ENCODE measurements around the gene DGKG. TPM values are rescaled to one million over a fixed set of nuclear protein-coding genes. Genes with fewer than 3 reads are reported as not detected.

The DGKG gene
- total RNA-seq, 4 donors from 2014 or later = 1.2 to 13.7 (median 2.1) TPM

DNA sequence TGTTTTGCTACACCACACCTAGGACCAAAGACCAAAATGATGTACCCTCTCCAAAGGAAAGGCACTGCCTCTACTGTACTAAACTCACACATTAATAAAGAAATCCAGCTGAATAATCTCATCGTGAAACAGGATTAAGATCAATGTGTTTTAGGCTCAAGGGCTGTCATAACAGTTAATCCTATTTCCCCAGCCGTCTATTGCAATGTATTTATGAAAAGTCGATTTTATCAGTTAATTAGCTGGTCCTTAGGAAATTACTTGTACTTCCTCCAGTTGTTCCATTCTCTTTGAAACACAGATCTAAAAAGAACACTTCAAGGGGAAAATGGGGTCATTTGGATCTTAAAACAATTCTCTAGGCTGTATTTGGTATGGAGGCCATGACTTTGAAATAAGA, 261.6 kb downstream of the DGKG start:
- H3K4me1 ChIP-seq = peaks cover 9 to 65% (median 33%) of the 10 kb centered on the region in 3 donors
- 70 to 77% methylated on average over 3 of the region's 3 CpGs for WGBS, 2 donors
- no peaks in the 10 kb centered on the region for H3K27me3 ChIP-seq
- H3K4me3 ChIP-seq = no peak overlapping the region
- intact Hi-C loops (cut with DNase I) = no loop called here
- no peak for DNase-seq
- no peak overlapping the region for H3K27ac ChIP-seq
- H3K36me3 ChIP-seq = no peaks in the 10 kb centered on the region
- TF ChIP-seq, protein P1, sequence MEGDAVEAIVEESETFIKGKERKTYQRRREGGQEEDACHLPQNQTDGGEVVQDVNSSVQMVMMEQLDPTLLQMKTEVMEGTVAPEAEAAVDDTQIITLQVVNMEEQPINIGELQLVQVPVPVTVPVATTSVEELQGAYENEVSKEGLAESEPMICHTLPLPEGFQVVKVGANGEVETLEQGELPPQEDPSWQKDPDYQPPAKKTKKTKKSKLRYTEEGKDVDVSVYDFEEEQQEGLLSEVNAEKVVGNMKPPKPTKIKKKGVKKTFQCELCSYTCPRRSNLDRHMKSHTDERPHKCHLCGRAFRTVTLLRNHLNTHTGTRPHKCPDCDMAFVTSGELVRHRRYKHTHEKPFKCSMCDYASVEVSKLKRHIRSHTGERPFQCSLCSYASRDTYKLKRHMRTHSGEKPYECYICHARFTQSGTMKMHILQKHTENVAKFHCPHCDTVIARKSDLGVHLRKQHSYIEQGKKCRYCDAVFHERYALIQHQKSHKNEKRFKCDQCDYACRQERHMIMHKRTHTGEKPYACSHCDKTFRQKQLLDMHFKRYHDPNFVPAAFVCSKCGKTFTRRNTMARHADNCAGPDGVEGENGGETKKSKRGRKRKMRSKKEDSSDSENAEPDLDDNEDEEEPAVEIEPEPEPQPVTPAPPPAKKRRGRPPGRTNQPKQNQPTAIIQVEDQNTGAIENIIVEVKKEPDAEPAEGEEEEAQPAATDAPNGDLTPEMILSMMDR (IDR thresholded peaks at IDR 0.05) = no peak
- no peak for TF ChIP-seq POLR2A (IDR thresholded peaks at IDR 0.05)
- no peaks in the 10 kb centered on the region for H3K9me3 ChIP-seq

DNA sequence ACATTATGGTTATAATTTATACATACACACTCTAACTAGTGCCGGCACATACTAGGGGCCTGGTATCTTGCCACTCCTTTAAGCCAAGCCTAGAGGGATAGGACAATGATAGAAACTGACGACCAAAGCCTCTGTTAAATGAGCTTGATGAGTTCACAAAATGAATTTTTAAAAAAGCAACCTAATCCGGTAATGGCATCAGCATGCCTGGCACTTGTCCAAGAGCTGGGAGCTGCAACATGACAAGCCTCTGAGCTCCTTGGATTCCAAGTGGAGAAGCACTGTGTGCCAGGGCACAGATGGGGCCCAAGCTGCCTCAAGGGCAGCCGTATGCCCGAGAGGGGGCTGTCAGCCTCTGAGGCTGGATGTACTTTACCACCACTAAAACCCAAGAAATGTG, 262.9 kb downstream of the DGKG start:
- intact Hi-C loops (cut with DNase I) = no loop called here
- DNase-seq = no peak
- Histone ChIP-seq H3K36me3 (no peaks in the 10 kb centered on the region), H3K27ac (no peak overlapping the region), H3K27me3 (no peaks in the 10 kb centered on the region), H3K4me3 (no peak overlapping the region), H3K9me3 (no peaks in the 10 kb centered on the region), H3K4me1 (peaks cover 9 to 60% (median 31%) of the 10 kb centered on the region in 3 donors)
- 49 to 55% methylated on average over 5 of the region's 5 CpGs for WGBS, 2 donors
- no peak for TF ChIP-seq POLR2A (IDR thresholded peaks at IDR 0.05)
- TF ChIP-seq, protein P1 (IDR thresholded peaks at IDR 0.05) = no peak

DNA sequence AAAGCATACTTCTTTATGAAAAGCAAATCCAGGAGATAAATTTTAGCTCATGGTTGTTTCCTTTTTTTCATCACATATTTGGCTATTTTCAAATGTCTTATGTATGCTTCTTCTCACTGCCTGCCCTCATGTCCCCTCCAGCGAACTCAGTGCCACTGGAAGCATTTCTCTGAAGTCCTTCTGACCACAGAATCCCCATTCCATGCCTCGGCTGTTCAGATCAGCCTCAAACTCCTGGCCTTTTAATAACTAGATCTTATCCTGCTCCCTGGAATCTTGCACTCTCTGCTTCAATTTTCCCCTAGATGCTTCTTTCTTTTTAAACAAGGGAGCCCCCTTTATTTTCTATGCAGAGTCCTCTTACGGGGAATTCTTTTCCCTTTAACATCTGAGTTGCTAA, 263.3 kb downstream of the DGKG start:
- WGBS, 2 donors = 45 to 46% methylated on average over 3 of the region's 3 CpGs
- intact Hi-C loops (cut with DNase I) = no loop called here
- no peaks in the 10 kb centered on the region for H3K9me3 ChIP-seq
- DNase-seq = no peak
- H3K4me3 ChIP-seq = no peak overlapping the region
- H3K27ac ChIP-seq = no peak overlapping the region
- TF ChIP-seq POLR2A (IDR thresholded peaks at IDR 0.05) = no peak
- TF ChIP-seq, protein P1 (IDR thresholded peaks at IDR 0.05) = no peak
- peaks cover 9 to 56% (median 27%) of the 10 kb centered on the region in 3 donors for H3K4me1 ChIP-seq
- H3K36me3 ChIP-seq = no peaks in the 10 kb centered on the region
- H3K27me3 ChIP-seq = no peaks in the 10 kb centered on the region

DNA sequence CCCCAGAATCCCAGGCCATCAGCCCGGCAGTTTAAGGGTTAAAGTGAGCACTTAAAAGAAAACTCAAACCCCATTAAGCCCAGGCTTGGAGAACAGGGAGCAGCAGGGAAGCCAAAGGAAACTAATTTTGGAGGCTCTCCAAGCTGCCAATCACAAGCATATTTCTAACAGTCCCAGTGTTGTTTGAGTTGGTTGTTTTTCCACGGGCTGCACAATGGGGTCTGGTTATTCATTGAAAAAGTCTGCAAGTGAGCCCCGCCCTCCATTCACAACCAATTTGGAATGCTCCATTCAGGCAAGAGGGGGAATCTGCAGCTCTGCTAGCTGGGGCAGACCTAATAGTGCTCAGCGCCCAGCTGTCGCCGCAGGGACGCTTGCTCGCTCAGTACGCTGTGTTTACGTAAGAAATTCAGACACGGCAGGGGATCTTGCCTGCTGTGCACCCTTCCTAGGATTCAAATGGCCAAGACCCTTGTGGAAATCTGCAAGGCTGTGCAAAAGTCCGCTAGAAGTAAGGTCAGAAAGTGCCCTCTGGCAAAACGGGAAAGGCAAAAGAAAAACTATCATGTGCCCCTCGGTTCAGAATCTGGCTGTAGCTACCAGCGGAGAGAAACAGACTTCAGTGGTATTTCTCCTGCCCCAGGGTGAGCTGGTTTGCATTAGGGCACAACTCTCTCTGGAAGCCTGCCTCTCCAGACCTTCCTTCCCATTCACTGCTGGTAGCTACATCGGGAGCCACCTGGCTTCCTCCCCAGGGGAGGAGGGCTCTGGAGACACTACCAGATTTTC, 264.2 kb downstream of the DGKG start:
- TF ChIP-seq, protein P1 (IDR thresholded peaks at IDR 0.05) = no peak
- no peak for TF ChIP-seq POLR2A (IDR thresholded peaks at IDR 0.05)
- Histone ChIP-seq H3K4me1 (peaks cover 9 to 47% (median 21%) of the 10 kb centered on the region in 3 donors), H3K27ac (peak overlapping the region in 2 of 4 donors; percentile 12 to 29), H3K36me3 (no peaks in the 10 kb centered on the region), H3K4me3 (peak overlapping the region; percentile 6 to 61 (median 30)), H3K27me3 (no peaks in the 10 kb centered on the region), H3K9me3 (no peaks in the 10 kb centered on the region)
- WGBS, 2 donors = 5 to 10% methylated on average over 12 to 16 of the region's 16 CpGs
- no peak for DNase-seq
- intact Hi-C loops (cut with DNase I) = no loop called here

DNA sequence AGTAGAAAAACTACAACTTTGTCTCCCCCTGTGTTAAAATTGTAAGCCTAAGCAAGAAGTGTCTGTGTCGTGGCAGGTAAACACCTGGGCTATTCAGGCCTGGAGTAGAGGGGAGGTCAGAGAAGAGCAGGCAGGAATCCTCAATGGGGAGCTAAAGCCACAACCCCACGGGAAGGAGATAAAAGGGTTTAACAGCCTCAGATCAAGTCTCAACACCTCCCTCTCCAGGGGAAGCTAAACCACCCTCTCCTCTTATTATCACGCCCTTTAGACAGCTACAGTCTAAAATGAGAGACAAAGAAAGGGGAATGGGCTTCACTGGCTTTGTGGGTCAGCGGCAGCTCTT, 264.7 kb downstream of the DGKG start:
- no peak for TF ChIP-seq POLR2A (IDR thresholded peaks at IDR 0.05)
- TF ChIP-seq, protein P1 (IDR thresholded peaks at IDR 0.05) = no peak
- no peak for DNase-seq
- peaks cover 9 to 41% (median 20%) of the 10 kb centered on the region in 3 donors for H3K4me1 ChIP-seq
- H3K9me3 ChIP-seq = no peaks in the 10 kb centered on the region
- no peak overlapping the region for H3K27ac ChIP-seq
- H3K36me3 ChIP-seq = no peaks in the 10 kb centered on the region
- peak overlapping the region in 3 of 4 donors; percentile 25 to 61 (median 36) for H3K4me3 ChIP-seq
- 17 to 20% methylated on average over 4 of the region's 4 CpGs for WGBS, 2 donors
- intact Hi-C loops (cut with DNase I) = no loop called here
- no peaks in the 10 kb centered on the region for H3K27me3 ChIP-seq

Other genes starting within 250 kb of the DGKG start
- gene CRYGS, start 182.1 kb upstream of the DGKG start, total RNA-seq = 1 to 10 TPM in 3 of 4 donors, under 1 TPM in 1; 0.26 to 2.7 (median 1.6) TPM
- 10 to 100 TPM in 1 of 4 donors, 1 to 10 TPM in 3; 6.9 to 10.5 (median 7.9) TPM for gene TBCCD1, start 205.1 kb upstream of the DGKG start, total RNA-seq
- gene DNAJB11, start 208.5 kb upstream of the DGKG start, total RNA-seq = 10 to 100 TPM; 39.5 to 65.3 (median 47.3) TPM